ENCODE results near the gene SMIM24.

DNA sequence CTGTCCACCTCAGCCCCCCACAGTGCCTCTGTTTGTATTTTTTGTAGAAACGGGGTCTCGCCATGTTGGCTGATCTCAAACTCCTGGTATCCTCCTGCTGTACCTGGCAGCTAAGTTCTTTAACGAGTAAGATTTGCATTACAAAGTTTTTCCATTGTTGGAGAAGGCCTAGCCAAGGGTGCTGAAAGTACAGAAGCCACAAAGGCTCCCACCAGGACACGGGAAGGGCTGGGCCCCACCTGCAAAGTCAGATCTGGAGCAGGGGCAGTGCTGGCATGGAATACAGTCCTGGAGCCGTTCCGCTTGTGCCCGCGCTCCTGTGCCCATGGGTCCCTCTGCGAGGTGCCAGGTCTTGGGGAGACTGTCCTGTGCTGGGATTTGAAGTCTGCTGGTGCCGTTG, 37.9 kb upstream of the SMIM24 start:
- TF ChIP-seq FOXM1 (IDR thresholded peaks at IDR 0.05; ENCODE audit: borderline replicate concordance, low read depth) (no peak), EGR1 (IDR thresholded peaks at IDR 0.05) (no peak), CEBPB (IDR thresholded peaks at IDR 0.05) (no peak), CREB1 (IDR thresholded peaks at IDR 0.05; ENCODE audit: low read depth) (no peak), REST (IDR thresholded peaks at IDR 0.05; ENCODE audit: low read depth) (no peak), NFIC (IDR thresholded peaks at IDR 0.05) (no peak), RAD21 (IDR thresholded peaks at IDR 0.05; ENCODE audit: low read depth) (no peak)
